BE2C (cell line): ENCODE results near the gene EYS.

Experiments
- DNase-seq: peaks from one replicate; pipeline ENCODE4 v3.0.0-alpha.2; 2020
- H3K27me3 ChIP-seq: fragments of 250-450 bp; sonication (Bioruptor Pico); 2 replicates; pipeline ENCODE4 v1.5.1; 2020; ENCODE audit warnings: mild to moderate bottlenecking
- H3K36me3 ChIP-seq: fragments of 250-450 bp; sonication (Bioruptor Pico); 2 replicates; pipeline ENCODE4 v1.5.1; 2020; ENCODE audit warnings: mild to moderate bottlenecking
- H3K4me1 ChIP-seq: fragments of 250-450 bp; sonication (Bioruptor Pico); 2 replicates; pipeline ENCODE4 v1.5.1; 2020
- H3K4me3 ChIP-seq: 2 replicates; pipeline ENCODE4 v1.5.1; 2011; ENCODE audit warnings: low read depth, low read length
- H3K9me3 ChIP-seq: fragments of 250-450 bp; sonication (Bioruptor Pico); 2 replicates; pipeline ENCODE4 v1.5.1; 2020
- CTCF ChIP-seq: IDR thresholded peaks from 2 replicates; pipeline ENCODE4 v1.5.1; 2012; ENCODE audit warnings: mild to moderate bottlenecking, low read depth, low read length

The EYS gene

GRCh38 chr6:64665137-64665536 lies 1041.9 kb downstream of the EYS start:
- no peak for DNase-seq
- H3K4me3 ChIP-seq = no peak overlapping the region
- no peaks in the 10 kb centered on the region for H3K27me3 ChIP-seq
- peaks cover 4% of the 10 kb centered on the region; the same call in 1 of the 2 replicates for H3K4me1 ChIP-seq
- TF ChIP-seq CTCF = no peak
- no peaks in the 10 kb centered on the region for H3K9me3 ChIP-seq
- no peaks in the 10 kb centered on the region for H3K36me3 ChIP-seq

GRCh38 chr6:64664480-64664879 lies 1042.5 kb downstream of the EYS start:
- Histone ChIP-seq H3K4me1 (peaks cover 4% of the 10 kb centered on the region; the same call in 1 of the 2 replicates), H3K27me3 (no peaks in the 10 kb centered on the region), H3K4me3 (no peak overlapping the region), H3K36me3 (no peaks in the 10 kb centered on the region), H3K9me3 (no peaks in the 10 kb centered on the region)
- no peak for TF ChIP-seq CTCF
- DNase-seq = no peak

GRCh38 chr6:64644024-64644423 lies 1063.0 kb downstream of the EYS start:
- no peaks in the 10 kb centered on the region for H3K27me3 ChIP-seq
- DNase-seq = no peak
- no peaks in the 10 kb centered on the region for H3K36me3 ChIP-seq
- H3K4me3 ChIP-seq = no peak overlapping the region
- no peak for TF ChIP-seq CTCF
- no peaks in the 10 kb centered on the region for H3K9me3 ChIP-seq
- no peaks in the 10 kb centered on the region for H3K4me1 ChIP-seq

GRCh38 chr6:64630901-64631300 lies 1076.1 kb downstream of the EYS start:
- no peaks in the 10 kb centered on the region for H3K4me1 ChIP-seq
- no peaks in the 10 kb centered on the region for H3K27me3 ChIP-seq
- H3K36me3 ChIP-seq = no peaks in the 10 kb centered on the region
- H3K9me3 ChIP-seq = no peaks in the 10 kb centered on the region
- no peak for DNase-seq
- no peak overlapping the region for H3K4me3 ChIP-seq
- no peak for TF ChIP-seq CTCF

- TF ChIP-seq CTCF = no peak
- no peaks in the 10 kb centered on the region for H3K4me1 ChIP-seq
Measured at GRCh38 chr6:64622944-64623343, 1084.1 kb downstream of the EYS start.

GRCh38 chr6:64602993-64603392 lies 1104.0 kb downstream of the EYS start:
- Histone ChIP-seq H3K4me1 (no peaks in the 10 kb centered on the region), H3K27me3 (no peaks in the 10 kb centered on the region), H3K4me3 (no peak overlapping the region), H3K9me3 (no peaks in the 10 kb centered on the region), H3K36me3 (no peaks in the 10 kb centered on the region)
- no peak for TF ChIP-seq CTCF
- no peak for DNase-seq

More at GRCh38 chr6:64622944-64623343, 1084.1 kb downstream of the EYS start:
- Histone ChIP-seq H3K36me3 (no peaks in the 10 kb centered on the region), H3K9me3 (no peaks in the 10 kb centered on the region), H3K27me3 (no peaks in the 10 kb centered on the region), H3K4me3 (no peak overlapping the region)
- DNase-seq = no peak
